NCI-H2227 treated with DMSO at 0.1 percent for 48 hours (cell line): ENCODE data around the gene ERFE.

Experiments used
- DNase-seq: peaks from one replicate; lab custom pipeline; 2025; lab: John Stamatoyannopoulos, UW

Gene ERFE

GRCh38 chr2:238139196-238140039 lies 19.4 kb upstream of the ERFE start:
- no peak for DNase-seq

GRCh38 chr2:238140040-238140439 lies 18.7 kb upstream of the ERFE start:
- DNase-seq = no peak

- DNase-seq = no peak
Observed at GRCh38 chr2:238140721-238141540, 17.8 kb upstream of the ERFE start.

- no peak for DNase-seq
Observed at GRCh38 chr2:238141541-238142318, 17.0 kb upstream of the ERFE start.

- DNase-seq = no peak
Observed at GRCh38 chr2:238142382-238143205, 16.2 kb upstream of the ERFE start.

- no peak for DNase-seq
Observed at GRCh38 chr2:238143239-238143951, 15.4 kb upstream of the ERFE start.

- no peak for DNase-seq
Observed at GRCh38 chr2:238144262-238144661, 14.5 kb upstream of the ERFE start.

- DNase-seq = no peak
Observed at GRCh38 chr2:238145046-238145445, 13.7 kb upstream of the ERFE start.

GRCh38 chr2:238145851-238146250 lies 12.9 kb upstream of the ERFE start:
- no peak for DNase-seq

- DNase-seq = no peak
Observed at GRCh38 chr2:238146884-238147544, 11.8 kb upstream of the ERFE start.

- no peak for DNase-seq
Observed at GRCh38 chr2:238148981-238149380, 9.8 kb upstream of the ERFE start.

GRCh38 chr2:238149841-238150572 lies 8.8 kb upstream of the ERFE start:
- DNase-seq = no peak

- DNase-seq = no peak
Observed at GRCh38 chr2:238150686-238151085, 8.1 kb upstream of the ERFE start.

- no peak for DNase-seq
Observed at GRCh38 chr2:238151205-238151604, 7.6 kb upstream of the ERFE start.

- DNase-seq = no peak
Observed at GRCh38 chr2:238151628-238152235, 7.0 kb upstream of the ERFE start.

- DNase-seq = no peak
Observed at GRCh38 chr2:238152771-238153688, 5.7 kb upstream of the ERFE start.

GRCh38 chr2:238154570-238154969 lies 4.2 kb upstream of the ERFE start:
- no peak for DNase-seq
